ENCODE data around the gene SIN3B.

Gene SIN3B

GRCh38 chr19:16911046-16911445, 81.8 kb downstream of the SIN3B start:
- no peak for DNase-seq (ENCODE audit: low read depth, low spot score)

GRCh38 chr19:16912780-16913179, 83.6 kb downstream of the SIN3B start:
- DNase-seq (ENCODE audit: low read depth, low spot score), result no peak

- DNase-seq (ENCODE audit: low read depth, low spot score), result no peak
Measured at GRCh38 chr19:16914421-16914820, 85.2 kb downstream of the SIN3B start.

GRCh38 chr19:16915135-16915534, 85.9 kb downstream of the SIN3B start:
- no peak for DNase-seq (ENCODE audit: low read depth, low spot score)

GRCh38 chr19:16915734-16916133, 86.5 kb downstream of the SIN3B start:
- DNase-seq (ENCODE audit: low read depth, low spot score), result no peak

- DNase-seq (ENCODE audit: low read depth, low spot score), result no peak
Measured at GRCh38 chr19:16917401-16917800, 88.2 kb downstream of the SIN3B start.

GRCh38 chr19:16919496-16919895, 90.3 kb downstream of the SIN3B start:
- no peak for DNase-seq (ENCODE audit: low read depth, low spot score)

GRCh38 chr19:16920816-16921529, 91.8 kb downstream of the SIN3B start:
- no peak for DNase-seq (ENCODE audit: low read depth, low spot score)

- DNase-seq (ENCODE audit: low read depth, low spot score), result no peak
Measured at GRCh38 chr19:16921766-16922591, 92.8 kb downstream of the SIN3B start.

- DNase-seq (ENCODE audit: low read depth, low spot score), result no peak
Measured at GRCh38 chr19:16922592-16922934, 93.4 kb downstream of the SIN3B start.

- DNase-seq (ENCODE audit: low read depth, low spot score), result no peak
Measured at GRCh38 chr19:16922949-16923348, 93.8 kb downstream of the SIN3B start.

GRCh38 chr19:16927883-16928282, 98.7 kb downstream of the SIN3B start:
- DNase-seq (ENCODE audit: low read depth, low spot score), result no peak

- DNase-seq (ENCODE audit: low read depth, low spot score), result no peak
Measured at GRCh38 chr19:16928351-16928750, 99.2 kb downstream of the SIN3B start.

- DNase-seq (ENCODE audit: low read depth, low spot score), result no peak
Measured at GRCh38 chr19:16928916-16929315, 99.7 kb downstream of the SIN3B start.

Measured in iPS DF 19.7 (cell line).